Activated T-helper 2 cell treated with anti-CD3 and anti-CD28 coated beads, Interferon-gamma antibody, Interleukin-2, Interleukin-4, amounts not matched to agents 10 μg/mL and 5 μg/mL and 100 μg/mL, durations not matched to agents 14 hours and 24 hours and 36 hours (primary cell): ENCODE data around the gene TANGO6. TPM values are rescaled to one million over a fixed set of nuclear protein-coding genes. Genes with fewer than 3 reads are reported as not detected.
A peak's percentile ranks its signal among the peaks of the same experiment; 100 is the strongest.
"Not testable (repeated sequence)": the region's sequence is repeated elsewhere in the genome, so short reads cannot be mapped to it uniquely, and the experiment has no call there.

Experiments used
- DNase-seq: peaks from one replicate; pipeline ENCODE4 v3.0.0; 2021; ENCODE audit warnings: low spot score
- H3K27ac Mint-ChIP-seq: one replicate; pipeline ENCODE4 v1.8.0; 2021; ENCODE audit warnings: mixed read lengths
- H3K27me3 Mint-ChIP-seq: one replicate; pipeline ENCODE4 v1.8.0; 2021; ENCODE audit warnings: low read depth, mixed read lengths
- H3K36me3 Mint-ChIP-seq: one replicate; pipeline ENCODE4 v1.8.0; 2021; ENCODE audit warnings: low read depth, mixed read lengths
- H3K4me1 Mint-ChIP-seq: one replicate; pipeline ENCODE4 v1.8.0; 2021; ENCODE audit warnings: low read depth, mixed read lengths
- H3K4me3 Mint-ChIP-seq: one replicate; pipeline ENCODE4 v1.8.0; 2021; ENCODE audit warnings: low read depth, mild to moderate bottlenecking, moderate library complexity, mixed read lengths
- H3K9me3 Mint-ChIP-seq: one replicate; pipeline ENCODE4 v1.8.0; 2021; ENCODE audit warnings: mixed read lengths
- intact Hi-C: fragments of 100-400 bp; cut with micrococcal nuclease; formaldehyde crosslinking; loops from one replicate; pipeline ENCODE4 v1.15.1; 2023
- total RNA-seq: library from RNA; stranded (reverse); gene quantifications from 2 replicates; pipeline ENCODE4 v1.2.3, GENCODE V29; 2022

The TANGO6 gene
- total RNA-seq, 1 donor from 2014 or later, result 30.0 TPM

- intact Hi-C loops, result loop anchor here (1.0 to 10.0 kb wide), 3 partner anchors 277 to 596 kb away; no protein-coding TSS in a partner anchor
- not testable (repeated sequence) for H3K27me3 Mint-ChIP-seq
These were observed 281.1 kb downstream of the TANGO6 start for GRCh38 chr16:69124406-69124805.

GRCh38 chr16:69124961-69125360 is 281.6 kb downstream of the TANGO6 start:
- not testable (repeated sequence) for H3K4me3 Mint-ChIP-seq, DNase-seq, H3K27ac Mint-ChIP-seq, H3K27me3 Mint-ChIP-seq, H3K9me3 Mint-ChIP-seq
- Mint-ChIP-seq H3K4me1 (peaks cover 10% of the 10 kb centered on the region), H3K36me3 (peaks cover 31% of the 10 kb centered on the region)
- intact Hi-C loops, result loop anchor here (1.0 to 10.0 kb wide), 3 partner anchors 278 to 596 kb away; no protein-coding TSS in a partner anchor

More at GRCh38 chr16:69124406-69124805, 281.1 kb downstream of the TANGO6 start:
- not testable (repeated sequence) for H3K4me1 Mint-ChIP-seq, DNase-seq, H3K27ac Mint-ChIP-seq, H3K4me3 Mint-ChIP-seq, H3K9me3 Mint-ChIP-seq
- peaks cover 29% of the 10 kb centered on the region for H3K36me3 Mint-ChIP-seq

DNA sequence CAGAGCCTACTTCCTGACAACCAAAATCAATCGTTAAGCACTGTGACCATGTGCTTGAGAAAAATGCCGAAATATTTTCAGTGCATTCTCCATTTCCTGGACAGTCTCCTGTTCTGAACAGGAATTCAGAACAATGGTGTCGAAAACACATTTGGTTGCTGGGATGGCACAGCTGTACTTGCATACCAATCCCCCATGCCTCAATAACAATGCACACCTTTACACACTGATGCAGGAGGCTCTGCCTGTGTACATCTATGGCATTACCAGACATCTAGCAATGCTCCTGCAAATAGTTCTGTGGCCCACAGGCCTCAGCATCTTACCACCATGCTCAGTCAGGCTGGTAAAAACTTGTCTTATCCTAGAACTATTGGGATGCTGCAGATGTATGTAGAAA is 282.9 kb downstream of the TANGO6 start:
- intact Hi-C loops, result loop anchor here (10.0 kb wide), 1 partner anchor 421 kb away; no protein-coding TSS in a partner anchor
- H3K4me3 Mint-ChIP-seq, result no peak overlapping the region
- no peaks in the 10 kb centered on the region for H3K27me3 Mint-ChIP-seq
- peaks cover 28% of the 10 kb centered on the region for H3K36me3 Mint-ChIP-seq
- H3K9me3 Mint-ChIP-seq, result no peaks in the 10 kb centered on the region
- DNase-seq, result no peak
- no peak overlapping the region for H3K27ac Mint-ChIP-seq
- peaks cover 20% of the 10 kb centered on the region for H3K4me1 Mint-ChIP-seq

GRCh38 chr16:69126801-69127200 is 283.5 kb downstream of the TANGO6 start:
- H3K27ac Mint-ChIP-seq, H3K4me3 Mint-ChIP-seq, H3K9me3 Mint-ChIP-seq, DNase-seq, H3K27me3 Mint-ChIP-seq: not testable (repeated sequence)
- Mint-ChIP-seq H3K4me1 (peaks cover 23% of the 10 kb centered on the region), H3K36me3 (peaks cover 31% of the 10 kb centered on the region)
- intact Hi-C loops, result loop anchor here (10.0 kb wide), 1 partner anchor 422 kb away; no protein-coding TSS in a partner anchor

DNA sequence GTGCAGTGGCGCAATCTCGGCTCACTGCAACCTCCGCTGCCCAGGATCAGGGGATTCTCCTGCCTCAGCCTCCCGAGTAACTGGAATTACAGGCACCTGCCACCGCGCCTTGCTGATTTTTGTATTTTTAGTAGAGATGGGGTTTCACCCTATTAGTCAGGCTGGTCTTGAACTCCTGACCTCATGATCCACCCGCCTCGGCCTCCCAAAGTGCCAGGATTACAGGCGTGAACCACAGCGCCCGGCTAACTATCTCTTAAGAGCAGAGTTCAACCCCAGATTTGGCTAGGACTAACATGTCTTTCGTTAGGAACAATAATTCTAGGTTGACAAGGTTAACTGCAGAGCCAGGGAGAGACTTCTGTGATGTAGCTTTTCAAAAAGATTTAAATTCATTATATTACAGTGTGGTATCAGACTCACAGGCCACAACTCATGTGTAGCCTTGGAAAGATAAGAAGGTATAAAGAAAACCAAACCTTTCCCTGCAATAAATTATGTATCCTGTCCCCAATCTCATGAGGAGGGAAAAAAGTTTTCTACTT is 284.7 kb downstream of the TANGO6 start:
- Mint-ChIP-seq H3K4me1 (peaks cover 24% of the 10 kb centered on the region), H3K27ac (no peak overlapping the region), H3K9me3 (no peaks in the 10 kb centered on the region), H3K27me3 (no peaks in the 10 kb centered on the region), H3K4me3 (no peak overlapping the region), H3K36me3 (peaks cover 33% of the 10 kb centered on the region)
- intact Hi-C loops, result loop anchor here (10.0 kb wide), 1 partner anchor 423 kb away; no protein-coding TSS in a partner anchor
- DNase-seq, result no peak

DNA sequence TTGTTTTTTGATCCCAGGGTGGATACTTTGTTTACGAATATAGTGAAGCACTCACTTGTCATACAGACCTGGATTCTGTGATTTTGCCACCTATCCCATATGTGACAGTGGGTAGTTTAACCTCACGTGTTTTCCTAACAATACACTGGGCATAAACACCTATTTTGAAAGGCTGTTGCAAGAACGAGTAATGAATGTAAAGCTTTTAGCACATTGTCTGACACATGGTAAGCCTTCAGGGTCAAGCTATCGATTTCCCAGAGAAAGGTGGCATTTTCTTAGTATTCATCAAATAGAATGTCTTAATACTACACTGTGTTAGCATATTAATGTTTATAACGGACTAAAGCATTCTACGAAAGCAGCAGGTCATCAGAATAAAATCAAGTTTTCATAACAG is 287.1 kb downstream of the TANGO6 start:
- Mint-ChIP-seq H3K36me3 (peaks cover 46% of the 10 kb centered on the region), H3K4me3 (peak overlapping the region; percentile 97), H3K27ac (no peak overlapping the region), H3K9me3 (no peaks in the 10 kb centered on the region), H3K4me1 (peaks cover 36% of the 10 kb centered on the region), H3K27me3 (no peaks in the 10 kb centered on the region)
- intact Hi-C loops, result loop anchor here (5.0 kb wide), 1 partner anchor 57 kb away; the partner anchor contains the start of gene SNTB2
- no peak for DNase-seq

DNA sequence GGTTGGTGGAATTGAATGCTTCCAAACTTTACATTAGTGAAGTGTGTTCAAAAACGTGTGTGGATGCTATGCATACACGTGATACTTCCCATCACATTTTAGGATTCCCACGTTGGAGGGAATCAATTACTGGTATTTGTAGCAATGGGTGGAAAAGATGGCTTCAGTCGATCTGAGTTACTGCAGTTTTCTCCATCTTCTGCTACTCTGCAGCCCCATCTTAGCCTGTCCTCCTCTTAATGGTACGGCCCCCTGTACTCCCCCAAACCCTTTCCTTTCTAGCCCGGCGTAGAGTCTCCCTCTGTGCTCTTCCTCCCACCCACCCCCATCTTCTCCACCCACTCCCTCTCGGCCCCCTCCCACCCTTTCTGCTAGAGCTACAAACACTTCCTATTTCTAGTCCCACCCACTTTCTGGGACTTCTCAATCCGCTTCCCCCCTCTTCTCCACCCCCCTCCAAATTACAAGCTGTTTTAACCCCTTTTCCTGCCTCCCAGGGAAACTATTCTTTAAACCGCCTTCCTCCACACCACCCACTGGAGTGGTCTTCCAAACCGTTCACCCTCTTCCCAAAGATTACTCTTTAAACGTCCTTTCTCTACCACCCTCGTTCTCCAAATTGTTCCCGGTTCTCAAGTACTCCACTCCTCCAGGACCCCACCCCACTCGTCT is 288.0 kb downstream of the TANGO6 start:
- Mint-ChIP-seq H3K9me3 (no peaks in the 10 kb centered on the region), H3K4me1 (peaks cover 38% of the 10 kb centered on the region), H3K27me3 (no peaks in the 10 kb centered on the region), H3K4me3 (peak overlapping the region; percentile 97), H3K27ac (peak overlapping the region; percentile 89), H3K36me3 (peaks cover 49% of the 10 kb centered on the region)
- intact Hi-C loops, result loop anchor here (5.0 kb wide), 1 partner anchor 56 kb away; the partner anchor contains the start of gene SNTB2
- no peak for DNase-seq

DNA sequence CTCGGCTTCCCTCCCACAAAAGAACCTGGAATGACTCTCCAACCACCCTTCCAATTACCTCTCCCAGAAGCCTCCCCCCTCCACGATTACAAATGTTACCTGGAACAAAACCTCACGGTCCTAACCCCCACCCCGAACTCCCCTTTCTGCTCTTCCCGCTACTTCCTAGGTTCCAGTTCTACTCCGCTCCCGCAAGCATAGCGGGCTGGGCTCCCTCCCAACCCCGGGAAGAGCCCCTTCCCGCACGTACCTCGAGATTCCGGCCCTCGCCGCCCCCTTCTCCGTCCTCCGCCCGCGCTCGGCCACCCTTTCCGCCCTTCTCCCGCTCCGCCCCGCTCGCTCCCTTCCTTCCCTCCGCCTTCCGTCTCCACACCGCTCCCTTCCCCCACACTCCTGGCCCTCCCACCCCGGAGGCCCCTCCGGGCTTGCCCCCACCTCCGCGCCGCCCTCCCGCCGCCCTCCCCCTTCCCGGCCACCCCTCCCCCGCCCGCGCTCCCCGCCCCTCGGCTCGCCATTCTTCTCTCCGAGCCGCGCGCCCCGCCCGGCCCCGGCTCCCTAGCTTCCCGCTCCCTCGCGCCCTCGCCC is 288.6 kb downstream of the TANGO6 start:
- H3K36me3 Mint-ChIP-seq, result peaks cover 54% of the 10 kb centered on the region

DNA sequence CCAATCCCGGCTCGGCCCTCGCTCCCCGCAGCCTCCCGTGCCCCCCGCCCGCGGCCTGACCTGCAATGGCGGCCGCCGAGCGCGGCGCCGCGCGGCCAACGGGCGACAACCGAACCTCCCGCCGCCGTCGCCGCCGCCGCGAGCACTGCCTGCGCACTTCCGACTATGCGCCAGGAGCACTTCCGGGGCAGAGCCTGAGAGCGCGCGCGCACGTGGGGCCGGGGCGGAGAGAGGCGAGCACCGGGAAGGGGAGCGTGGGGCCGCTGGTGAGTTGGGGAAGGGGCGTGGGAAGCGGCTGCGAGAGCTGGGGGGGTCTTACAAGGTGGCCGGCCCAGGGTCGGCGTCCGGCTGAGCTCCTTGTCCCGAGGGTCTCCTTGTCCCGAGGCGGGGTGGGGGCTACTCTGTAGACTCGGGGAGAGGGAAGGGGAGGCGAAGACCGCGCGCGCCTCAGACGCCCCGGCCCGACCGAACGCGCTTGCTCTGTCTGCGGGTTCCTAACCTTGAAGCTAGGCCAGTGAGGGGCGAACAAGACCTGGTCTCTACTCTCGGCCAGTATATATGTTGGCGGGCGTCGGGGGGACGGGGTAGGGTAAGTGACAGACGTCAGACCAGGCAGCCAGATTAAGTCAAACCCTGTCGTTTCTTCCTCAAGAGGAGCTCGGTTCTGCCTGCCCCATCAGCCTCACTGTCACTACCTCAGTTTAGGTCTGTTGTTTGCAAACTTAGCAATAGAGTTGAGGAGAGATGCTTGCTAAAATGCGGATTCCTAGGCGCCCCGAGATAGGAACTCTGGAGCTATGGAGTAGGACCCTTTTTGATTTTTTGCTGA is 289.3 kb downstream of the TANGO6 start, which contains the start of the genes CHTF8 and UTP4:
CHTF8 (minus strand) TSS at position 165 of the 829 bp plus-strand sequence. CDS start 11,130 bp downstream, outside the sequence.
UTP4 (plus strand) TSS at position 226 of the 829 bp plus-strand sequence. CDS start 811 bp downstream, outside the sequence.
- Mint-ChIP-seq H3K4me3 (peak within 1 kb of the TSS; percentile 97), H3K4me1 (peaks cover 44% of the 10 kb centered on the region), H3K36me3 (peaks cover 54% of the 10 kb centered on the region), H3K27me3 (no peaks in the 10 kb centered on the region), H3K9me3 (no peaks in the 10 kb centered on the region), H3K27ac (peak within 1 kb of the TSS; percentile 89)
- intact Hi-C loops, result loop anchor here (1.0 to 5.0 kb wide), 3 partner anchors 34 to 290 kb away; partner anchors contain the start of genes SNTB2 and TANGO6
- peak; percentile 86 for DNase-seq

More for the DNA sequence above, 288.6 kb downstream of the TANGO6 start:
- Mint-ChIP-seq H3K27ac (peak overlapping the region; percentile 89), H3K27me3 (no peaks in the 10 kb centered on the region), H3K4me1 (peaks cover 44% of the 10 kb centered on the region), H3K4me3 (peak overlapping the region; percentile 97), H3K9me3 (no peaks in the 10 kb centered on the region)
- DNase-seq, result peak; percentile 62
- intact Hi-C loops, result loop anchor here (2.0 to 5.0 kb wide), 2 partner anchors 55 to 289 kb away; partner anchors contain the start of genes SNTB2 and TANGO6

DNA sequence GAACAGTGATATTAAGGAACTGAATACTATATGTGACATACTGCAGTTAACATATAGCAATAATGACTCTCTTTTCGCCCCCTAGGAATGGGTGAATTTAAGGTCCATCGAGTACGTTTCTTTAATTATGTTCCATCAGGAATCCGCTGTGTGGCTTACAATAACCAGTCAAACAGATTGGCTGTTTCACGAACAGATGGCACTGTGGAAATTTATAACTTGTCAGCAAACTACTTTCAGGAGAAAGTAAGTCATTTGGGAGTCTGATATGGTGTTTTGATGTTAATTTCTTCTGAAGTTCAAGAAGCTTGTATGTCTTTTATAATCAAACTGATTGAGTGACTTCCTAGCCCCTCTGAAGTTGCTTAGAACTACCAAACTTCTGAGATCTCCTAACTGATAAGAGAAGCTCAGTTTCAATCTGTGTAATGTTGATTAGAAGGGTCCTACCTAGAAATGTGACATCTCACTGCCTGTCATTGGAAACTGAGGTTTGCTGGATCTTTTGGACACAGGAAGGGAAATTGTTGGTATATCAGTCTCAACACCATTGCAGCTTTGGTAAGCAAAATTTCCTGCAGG is 290.1 kb downstream of the TANGO6 start:
- peaks cover 60% of the 10 kb centered on the region for H3K36me3 Mint-ChIP-seq
- intact Hi-C loops, result loop anchor here (1.0 to 5.0 kb wide), 3 partner anchors 33 to 291 kb away; partner anchors contain the start of genes SNTB2 and TANGO6
- DNase-seq, result no peak
- no peaks in the 10 kb centered on the region for H3K9me3 Mint-ChIP-seq
- peak overlapping the region; percentile 17 for H3K27ac Mint-ChIP-seq
- H3K4me3 Mint-ChIP-seq, result peak overlapping the region; percentile 94
- H3K27me3 Mint-ChIP-seq, result no peaks in the 10 kb centered on the region
- H3K4me1 Mint-ChIP-seq, result peaks cover 44% of the 10 kb centered on the region
